ENCODE results near the gene TMEM94.
A peak's percentile ranks its signal among the peaks of the same experiment; 100 is the strongest.

Gene TMEM94

DNA sequence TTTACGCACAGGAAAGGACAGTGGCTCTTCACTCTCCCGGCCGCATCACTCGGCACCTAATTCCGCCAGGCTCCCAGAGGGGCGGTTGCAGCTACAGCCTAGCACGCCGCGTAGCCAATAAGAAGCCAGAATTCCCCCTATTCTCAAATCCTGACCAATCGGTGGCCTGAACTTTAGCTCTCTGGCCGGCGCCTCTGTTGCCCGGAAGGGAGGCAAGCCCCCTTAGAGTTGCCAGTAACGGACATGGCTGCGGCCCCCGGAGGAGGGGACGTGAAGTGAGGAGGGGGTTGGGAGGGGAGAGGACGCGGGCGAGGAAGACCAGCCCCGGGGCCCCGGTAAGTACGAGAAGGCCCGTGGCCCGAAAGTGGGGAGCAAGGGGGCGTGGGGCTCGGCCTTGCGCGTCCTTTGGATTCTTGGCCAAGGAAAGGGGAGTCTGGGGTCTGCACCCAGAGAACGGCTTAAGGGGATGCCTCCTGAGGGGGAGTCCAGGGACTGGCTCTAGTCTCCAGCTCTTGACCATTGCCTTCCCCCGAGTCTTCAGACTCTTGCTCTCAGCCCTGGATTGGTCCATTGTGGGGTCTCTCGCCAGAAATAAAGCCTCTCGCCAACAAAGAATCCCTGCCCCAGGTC, at the start of gene TMEM94:
Gene TMEM94 (plus strand): TSS at position 219 of the 630 bp plus-strand sequence. CDS start 15,271 bp downstream, outside the sequence.
- Histone ChIP-seq H3K4me3 (ENCODE audit: low read length) (peak within 1 kb of the TSS; percentile 83), H3K27ac (ENCODE audit: low read length) (peak within 1 kb of the TSS; percentile 24; the same call in 1 of the 2 replicates), H4K20me1 (ENCODE audit: insufficient read depth, low read length) (no peaks in the 10 kb centered on the region), H3K9ac (ENCODE audit: low read length) (peak within 1 kb of the TSS; percentile 81), H3K9me3 (replicated peaks; ENCODE audit: insufficient read depth, low read length) (no peaks in the 10 kb centered on the region), H3K4me1 (ENCODE audit: low read length) (peaks cover 9% of the 10 kb centered on the region; the same call in 1 of the 2 replicates), H3K36me3 (replicated peaks; ENCODE audit: insufficient read depth, low read length) (no peaks in the 10 kb centered on the region), H2AFZ (ENCODE audit: low read length) (peak within 1 kb of the TSS; percentile 76), H3F3A (ENCODE audit: insufficient read depth, low read length) (no peaks in the 10 kb centered on the region), H3K4me2 (ENCODE audit: low read depth, low read length) (peak within 1 kb of the TSS; percentile 86), H3K79me2 (ENCODE audit: low read length) (peaks cover 12% of the 10 kb centered on the region), H3K27me3 (replicated peaks; ENCODE audit: insufficient read depth, low read length) (no peaks in the 10 kb centered on the region), H3K9me2 (replicated peaks; ENCODE audit: insufficient read depth, low read length) (no peaks in the 10 kb centered on the region)
- TF ChIP-seq EZH2 (optimal IDR thresholded peaks at IDR 0.05; ENCODE audit: low read depth, low read length) (no peak), CTCF (IDR thresholded peaks at IDR 0.05; ENCODE audit: low read length) (no peak), EZH2phosphoT487 (IDR thresholded peaks at IDR 0.05; ENCODE audit: low read length) (no peak)
- peak; percentile 97 for DNase-seq

DNA sequence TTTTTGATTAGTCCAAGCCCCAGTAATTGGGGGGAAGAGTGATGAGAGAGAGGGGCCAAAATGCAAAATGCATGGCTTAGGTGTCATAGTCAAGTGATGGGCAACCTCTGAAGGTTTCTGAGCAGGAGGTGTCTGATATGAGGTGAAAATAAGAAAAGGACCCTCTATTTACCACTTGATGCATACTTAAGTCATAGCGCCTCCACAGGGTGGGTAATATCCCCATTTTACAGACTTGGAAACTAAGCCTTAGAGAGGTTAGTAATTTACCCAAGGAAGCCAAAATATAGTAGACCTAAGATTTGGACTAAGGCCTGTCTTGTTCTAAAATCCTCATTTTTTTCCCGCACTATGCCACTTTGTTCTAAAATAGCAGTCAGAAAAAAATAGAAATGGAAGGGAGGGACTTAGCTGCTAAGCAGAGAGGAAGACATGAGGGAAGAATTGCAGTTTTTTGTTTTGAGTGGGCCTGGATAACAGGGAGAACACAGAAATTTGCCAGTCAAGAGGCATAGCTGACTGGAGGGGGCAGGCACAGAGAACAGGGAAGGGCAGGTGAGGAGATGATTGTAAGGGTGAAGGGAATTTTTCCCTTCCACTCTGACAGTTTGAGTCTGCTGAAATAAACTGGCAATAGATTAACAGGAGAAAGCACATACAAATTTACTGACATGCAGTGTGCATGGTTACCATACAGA, 48.6 kb upstream of the TMEM94 start:
- DNase-seq: no peak
- Histone ChIP-seq H3K4me3 (ENCODE audit: low read length) (no peak overlapping the region), H3K79me2 (ENCODE audit: low read length) (peaks cover 27% of the 10 kb centered on the region), H4K20me1 (ENCODE audit: insufficient read depth, low read length) (no peaks in the 10 kb centered on the region), H3K9me2 (replicated peaks; ENCODE audit: insufficient read depth, low read length) (no peaks in the 10 kb centered on the region), H3K36me3 (replicated peaks; ENCODE audit: insufficient read depth, low read length) (no peaks in the 10 kb centered on the region), H3F3A (ENCODE audit: insufficient read depth, low read length) (peaks cover 25% of the 10 kb centered on the region), H3K27ac (ENCODE audit: low read length) (no peak overlapping the region), H3K9ac (ENCODE audit: low read length) (no peak overlapping the region), H3K27me3 (replicated peaks; ENCODE audit: insufficient read depth, low read length) (no peaks in the 10 kb centered on the region), H3K4me1 (ENCODE audit: low read length) (peaks cover 14% of the 10 kb centered on the region), H3K9me3 (replicated peaks; ENCODE audit: insufficient read depth, low read length) (no peaks in the 10 kb centered on the region), H2AFZ (ENCODE audit: low read length) (no peak overlapping the region), H3K4me2 (ENCODE audit: low read depth, low read length) (no peak overlapping the region)
- TF ChIP-seq EZH2phosphoT487 (IDR thresholded peaks at IDR 0.05; ENCODE audit: low read length): no peak
- TF ChIP-seq CTCF (IDR thresholded peaks at IDR 0.05; ENCODE audit: low read length): no peak

DNA sequence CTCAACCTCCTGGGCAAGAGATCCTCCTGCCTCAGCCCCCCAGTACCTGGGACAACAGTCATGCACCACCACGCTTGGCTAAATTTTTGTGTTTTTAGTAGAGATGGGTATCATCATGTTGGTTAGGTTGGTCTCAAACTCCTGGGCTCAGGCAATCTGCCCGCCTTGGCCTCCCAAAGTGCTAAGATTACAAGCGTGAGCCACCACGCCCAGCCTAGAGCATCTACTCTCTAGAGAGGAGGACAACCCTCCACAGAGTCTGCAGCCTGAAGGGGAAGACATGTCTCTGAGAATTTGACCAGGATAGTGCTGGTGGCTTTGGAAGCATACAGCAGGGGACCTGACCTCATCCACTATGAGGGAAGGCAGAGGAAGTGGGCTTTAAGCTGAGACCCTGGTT, 46.3 kb upstream of the TMEM94 start:
- Histone ChIP-seq H3K36me3 (replicated peaks; ENCODE audit: insufficient read depth, low read length) (no peaks in the 10 kb centered on the region), H3K4me2 (ENCODE audit: low read depth, low read length) (no peak overlapping the region), H3K4me3 (ENCODE audit: low read length) (no peak overlapping the region), H3K27me3 (replicated peaks; ENCODE audit: insufficient read depth, low read length) (no peaks in the 10 kb centered on the region; the same call in 1 of the 2 replicates), H3K27ac (ENCODE audit: low read length) (no peak overlapping the region), H3K9me3 (replicated peaks; ENCODE audit: insufficient read depth, low read length) (no peaks in the 10 kb centered on the region), H3K9me2 (replicated peaks; ENCODE audit: insufficient read depth, low read length) (no peaks in the 10 kb centered on the region), H3F3A (ENCODE audit: insufficient read depth, low read length) (peaks cover 12% of the 10 kb centered on the region), H3K79me2 (ENCODE audit: low read length) (peaks cover 4% of the 10 kb centered on the region), H3K4me1 (ENCODE audit: low read length) (peaks cover 10% of the 10 kb centered on the region; the same call in 1 of the 2 replicates), H4K20me1 (ENCODE audit: insufficient read depth, low read length) (no peaks in the 10 kb centered on the region), H3K9ac (ENCODE audit: low read length) (no peak overlapping the region), H2AFZ (ENCODE audit: low read length) (no peak overlapping the region)
- no peak for DNase-seq
- TF ChIP-seq CTCF (IDR thresholded peaks at IDR 0.05; ENCODE audit: low read length) (no peak), EZH2 (optimal IDR thresholded peaks at IDR 0.05; ENCODE audit: low read depth, low read length) (no peak), EZH2phosphoT487 (IDR thresholded peaks at IDR 0.05; ENCODE audit: low read length) (no peak)

All from MM.1S (cell line).